Liver (tissue), 9 donors: ENCODE measurements around the gene CREB3L2. TPM values are rescaled to one million over a fixed set of nuclear protein-coding genes. Genes with fewer than 3 reads are reported as not detected.

Experiments used
- DNase-seq: peaks from one replicate; pipeline ENCODE4 v3.0.0-alpha.2; 2017; ENCODE audit warnings: low spot score
- H3K27ac ChIP-seq, 2 donors: one replicate each; pipeline ENCODE4 v1.7.0; 2013; ENCODE audit warnings: inconsistent platforms in 2 of 2, low read length in 2 of 2, control low read depth in 1 of 2, low read depth in 1 of 2, mild to moderate bottlenecking in 1 of 2
- H3K27me3 ChIP-seq, 4 donors: one replicate each; pipeline versions ENCODE4 v1.6.1 to v1.7.0; 2013; ENCODE audit warnings: low read length in 3 of 4, inconsistent platforms in 1 of 4, mild to moderate bottlenecking in 1 of 4, moderate library complexity in 1 of 4; ENCODE audit not compliant: control insufficient read depth in 4 of 4, insufficient read depth in 4 of 4
- H3K36me3 ChIP-seq, 4 donors: one replicate each; pipeline versions ENCODE4 v1.6.1 to v1.7.0; 2013; ENCODE audit warnings: low read length in 3 of 4, mild to moderate bottlenecking in 3 of 4, low read depth in 1 of 4, moderate library complexity in 1 of 4; ENCODE audit not compliant: control insufficient read depth in 4 of 4, insufficient read depth in 3 of 4
- H3K4me1 ChIP-seq, 4 donors: one replicate each; pipeline versions ENCODE4 v1.6.1 to v1.7.0; 2013; ENCODE audit warnings: low read length in 3 of 4, mild to moderate bottlenecking in 3 of 4, moderate library complexity in 1 of 4; ENCODE audit not compliant: control insufficient read depth in 4 of 4, insufficient read depth in 4 of 4
- H3K4me3 ChIP-seq, 3 donors: one replicate each; pipeline versions ENCODE4 v1.6.1 to v1.7.0; 2013; ENCODE audit warnings: low read length in 3 of 3, control low read depth in 1 of 3, low read depth in 1 of 3, mild to moderate bottlenecking in 1 of 3
- H3K9ac ChIP-seq, 2 donors: one replicate each; pipeline ENCODE4 v1.7.0; 2013; ENCODE audit warnings: low read length in 2 of 2, mild to moderate bottlenecking in 2 of 2, moderate library complexity in 2 of 2, control low read depth in 1 of 2, low read depth in 1 of 2
- H3K9me3 ChIP-seq, 4 donors: one replicate each; pipeline versions ENCODE4 v1.6.1 to v1.7.0; 2013; ENCODE audit warnings: low read length in 3 of 4; ENCODE audit not compliant: control insufficient read depth in 4 of 4
- EGR1 ChIP-seq, 2 donors: IDR thresholded peaks; 2 replicates each; pipeline ENCODE4 v1.6.1; 2016 to 2018; ENCODE audit warnings: antibody characterized with exemption in 2 of 2, low read depth in 2 of 2
- FOXA1 ChIP-seq: IDR thresholded peaks from 2 replicates; pipeline ENCODE4 v1.6.1; 2016; ENCODE audit warnings: antibody characterized with exemption
- FOXA2 ChIP-seq: IDR thresholded peaks from 2 replicates; pipeline ENCODE4 v1.6.1; 2016; ENCODE audit warnings: antibody characterized with exemption
- GABPA ChIP-seq, 2 donors: IDR thresholded peaks in 1 of 2; conservative IDR thresholded peaks in 1 of 2; 2 replicates each; pipeline ENCODE4 v1.6.1; 2016; ENCODE audit warnings: antibody characterized with exemption in 2 of 2, mild to moderate bottlenecking in 1 of 2, moderate library complexity in 1 of 2
- HNF4A ChIP-seq, 2 donors: conservative IDR thresholded peaks; 2 replicates each; pipeline ENCODE4 v1.6.1; 2016; ENCODE audit warnings: antibody characterized with exemption in 2 of 2, mild to moderate bottlenecking in 2 of 2
- HNF4G ChIP-seq: IDR thresholded peaks from 2 replicates; pipeline ENCODE4 v1.6.1; 2016; ENCODE audit warnings: antibody characterized with exemption
- JUND ChIP-seq, 2 donors: IDR thresholded peaks; 2 replicates each; pipeline ENCODE4 v1.6.1; 2016; ENCODE audit warnings: antibody characterized with exemption in 2 of 2
- NR2F2 ChIP-seq: IDR thresholded peaks from 2 replicates; pipeline ENCODE4 v1.6.1; 2016; ENCODE audit warnings: antibody characterized with exemption
- RXRA ChIP-seq, 2 donors: IDR thresholded peaks; 2 replicates each; pipeline ENCODE4 v1.6.1; 2017 to 2018; ENCODE audit warnings: antibody characterized with exemption in 2 of 2, mild to moderate bottlenecking in 1 of 2
- SP1 ChIP-seq: IDR thresholded peaks from 2 replicates; pipeline ENCODE4 v1.6.1; 2018; ENCODE audit warnings: antibody characterized with exemption, mild to moderate bottlenecking
- TAF1 ChIP-seq: conservative IDR thresholded peaks from 2 replicates; pipeline ENCODE4 v1.6.1; 2016; ENCODE audit warnings: antibody characterized with exemption, mild to moderate bottlenecking
- YY1 ChIP-seq: IDR thresholded peaks from 2 replicates; pipeline ENCODE4 v1.6.1; 2016; ENCODE audit warnings: antibody characterized with exemption, mild to moderate bottlenecking
- WGBS: extraction: QIAGEN DNeasy Blood & Tissue Kit; methylation state at CpG from one replicate; pipeline ENCODE4 v1.1.7; 2013; 5-methylcytosine and 5-hydroxymethylcytosine counted together
- polyA plus RNA-seq, 2 donors: library from polyadenylated mRNA; stranded (reverse) in 1 of 2; unstranded in 1 of 2; fragments of 200-250 nt in 1 of 2; fragments of >200 nt in 1 of 2; fragmentation: Nextera tagmentation in 1 of 2; extraction: Ambion mirVana in 1 of 2; gene quantifications; one replicate each; pipeline versions ENCODE4 v1.2.1 to v1.2.3, GENCODE V29; 2013 to 2015
- total RNA-seq, 2 donors: library from RNA; depleted of rRNA; stranded (reverse); fragments of >200 nt; gene quantifications; one replicate each; pipeline ENCODE4 v1.2.3, GENCODE V29; 2014
- TF ChIP-seq, protein P1 (sequence below): IDR thresholded peaks from 2 replicates; pipeline ENCODE4 v1.6.1; 2016; ENCODE audit warnings: antibody characterized with exemption
- TF ChIP-seq, protein P2 (sequence below): IDR thresholded peaks from 2 replicates; pipeline ENCODE4 v1.6.1; 2016; ENCODE audit warnings: antibody characterized with exemption
- TF ChIP-seq, protein P3 (sequence below): IDR thresholded peaks from 2 replicates; pipeline ENCODE4 v1.6.1; 2016; ENCODE audit warnings: antibody characterized with exemption, mild to moderate bottlenecking
- TF ChIP-seq, protein P4 (sequence below): IDR thresholded peaks from 2 replicates; pipeline ENCODE4 v1.6.1; 2016; ENCODE audit warnings: antibody characterized with exemption
- TF ChIP-seq, protein P5 (sequence below): fragments of 150-350 bp; IDR thresholded peaks from 2 replicates; pipeline ENCODE4 v1.5.1; 2017; ENCODE audit warnings: improper control_type of control experiment, low read depth, low read length; ENCODE audit not compliant: missing input control
- donor health status: healthy.
- donor health status: healthy.
- donor health status: healthy.
- donor health status: healthy.
- donor health status: healthy.

Gene CREB3L2
- total and polyA plus RNA-seq, 4 donors = 6.7 to 16.6 (median 9.9) TPM

DNA sequence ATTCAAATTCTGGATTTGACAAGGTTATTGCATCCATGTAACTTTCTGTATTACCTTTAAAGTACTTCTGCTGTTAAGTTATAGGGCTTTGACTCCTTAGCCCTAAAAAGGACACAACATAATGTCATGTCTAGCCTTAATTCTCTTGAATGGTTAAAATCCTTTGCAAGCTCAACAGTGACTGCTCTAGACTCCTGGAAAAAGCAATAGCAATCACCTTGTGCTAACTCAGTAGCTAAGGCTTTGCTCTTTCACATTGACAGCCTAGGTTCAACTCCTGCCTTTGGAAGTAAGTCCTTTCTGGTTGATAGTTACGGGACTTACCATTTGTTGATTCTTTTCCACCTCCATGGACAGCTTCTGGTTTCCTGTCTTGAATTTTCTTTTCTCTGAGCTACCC, 16.1 kb upstream of the CREB3L2 start:
- WGBS = 97% methylated on average over 1 of the region's 1 CpG
- TF ChIP-seq JUND (IDR thresholded peaks at IDR 0.05) = no peak
- TF ChIP-seq, protein P1, sequence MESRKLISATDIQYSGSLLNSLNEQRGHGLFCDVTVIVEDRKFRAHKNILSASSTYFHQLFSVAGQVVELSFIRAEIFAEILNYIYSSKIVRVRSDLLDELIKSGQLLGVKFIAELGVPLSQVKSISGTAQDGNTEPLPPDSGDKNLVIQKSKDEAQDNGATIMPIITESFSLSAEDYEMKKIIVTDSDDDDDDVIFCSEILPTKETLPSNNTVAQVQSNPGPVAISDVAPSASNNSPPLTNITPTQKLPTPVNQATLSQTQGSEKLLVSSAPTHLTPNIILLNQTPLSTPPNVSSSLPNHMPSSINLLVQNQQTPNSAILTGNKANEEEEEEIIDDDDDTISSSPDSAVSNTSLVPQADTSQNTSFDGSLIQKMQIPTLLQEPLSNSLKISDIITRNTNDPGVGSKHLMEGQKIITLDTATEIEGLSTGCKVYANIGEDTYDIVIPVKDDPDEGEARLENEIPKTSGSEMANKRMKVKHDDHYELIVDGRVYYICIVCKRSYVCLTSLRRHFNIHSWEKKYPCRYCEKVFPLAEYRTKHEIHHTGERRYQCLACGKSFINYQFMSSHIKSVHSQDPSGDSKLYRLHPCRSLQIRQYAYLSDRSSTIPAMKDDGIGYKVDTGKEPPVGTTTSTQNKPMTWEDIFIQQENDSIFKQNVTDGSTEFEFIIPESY = no peak
- no peak for TF ChIP-seq FOXA2
- no peak for TF ChIP-seq FOXA1
- TF ChIP-seq HNF4A (conservative IDR thresholded peaks at IDR 0.05) = no peak
- TF ChIP-seq NR2F2 = no peak
- TF ChIP-seq TAF1 = no peak
- TF ChIP-seq, protein P2, sequence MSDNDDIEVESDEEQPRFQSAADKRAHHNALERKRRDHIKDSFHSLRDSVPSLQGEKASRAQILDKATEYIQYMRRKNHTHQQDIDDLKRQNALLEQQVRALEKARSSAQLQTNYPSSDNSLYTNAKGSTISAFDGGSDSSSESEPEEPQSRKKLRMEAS = no peak
- TF ChIP-seq GABPA (IDR thresholded peaks at IDR 0.05 in 1 of 2, conservative IDR thresholded peaks at IDR 0.05 in 1 of 2) = no peak
- H3K4me3 ChIP-seq = no peak overlapping the region

DNA sequence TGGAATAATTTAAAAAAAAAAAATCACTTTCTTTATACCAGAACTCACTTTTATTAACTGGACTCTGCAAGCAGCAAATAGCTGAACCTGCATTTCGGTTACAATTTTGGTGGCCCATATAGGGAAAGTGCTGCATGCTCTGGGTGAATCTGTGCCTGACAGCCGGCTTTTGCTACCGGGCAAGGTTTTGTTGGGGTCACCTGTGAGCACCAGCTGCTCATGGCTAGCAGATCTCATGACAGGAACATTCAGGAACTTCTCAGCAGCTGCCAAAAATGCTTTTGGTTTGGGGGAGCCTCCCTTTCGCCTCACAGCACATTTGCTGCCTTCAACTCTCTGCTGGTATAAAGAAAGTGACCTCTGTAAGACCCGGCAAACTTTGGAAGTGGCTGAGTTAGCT, 13.2 kb upstream of the CREB3L2 start:
- 96% methylated on average over 5 of the region's 5 CpGs for WGBS
- Histone ChIP-seq H3K27ac (no peak overlapping the region), H3K9ac (no peak overlapping the region), H3K36me3 (peaks cover 0 to 1% (median 0%) of the 10 kb centered on the region in 4 donors), H3K4me1 (peaks cover 0 to 2% (median 0%) of the 10 kb centered on the region in 4 donors), H3K9me3 (no peaks in the 10 kb centered on the region), H3K27me3 (no peaks in the 10 kb centered on the region), H3K4me3 (no peak overlapping the region)
- DNase-seq = no peak
- TF ChIP-seq RXRA (IDR thresholded peaks at IDR 0.05) (no peak), SP1 (no peak), HNF4G (no peak), JUND (IDR thresholded peaks at IDR 0.05) (no peak), HNF4A (conservative IDR thresholded peaks at IDR 0.05) (no peak), GABPA (IDR thresholded peaks at IDR 0.05 in 1 of 2, conservative IDR thresholded peaks at IDR 0.05 in 1 of 2) (no peak), YY1 (no peak), FOXA1 (no peak), EGR1 (IDR thresholded peaks at IDR 0.05; ENCODE audit: low read depth in 2 of 2) (no peak), FOXA2 (no peak), TAF1 (no peak), NR2F2 (no peak)
- TF ChIP-seq, protein P3, sequence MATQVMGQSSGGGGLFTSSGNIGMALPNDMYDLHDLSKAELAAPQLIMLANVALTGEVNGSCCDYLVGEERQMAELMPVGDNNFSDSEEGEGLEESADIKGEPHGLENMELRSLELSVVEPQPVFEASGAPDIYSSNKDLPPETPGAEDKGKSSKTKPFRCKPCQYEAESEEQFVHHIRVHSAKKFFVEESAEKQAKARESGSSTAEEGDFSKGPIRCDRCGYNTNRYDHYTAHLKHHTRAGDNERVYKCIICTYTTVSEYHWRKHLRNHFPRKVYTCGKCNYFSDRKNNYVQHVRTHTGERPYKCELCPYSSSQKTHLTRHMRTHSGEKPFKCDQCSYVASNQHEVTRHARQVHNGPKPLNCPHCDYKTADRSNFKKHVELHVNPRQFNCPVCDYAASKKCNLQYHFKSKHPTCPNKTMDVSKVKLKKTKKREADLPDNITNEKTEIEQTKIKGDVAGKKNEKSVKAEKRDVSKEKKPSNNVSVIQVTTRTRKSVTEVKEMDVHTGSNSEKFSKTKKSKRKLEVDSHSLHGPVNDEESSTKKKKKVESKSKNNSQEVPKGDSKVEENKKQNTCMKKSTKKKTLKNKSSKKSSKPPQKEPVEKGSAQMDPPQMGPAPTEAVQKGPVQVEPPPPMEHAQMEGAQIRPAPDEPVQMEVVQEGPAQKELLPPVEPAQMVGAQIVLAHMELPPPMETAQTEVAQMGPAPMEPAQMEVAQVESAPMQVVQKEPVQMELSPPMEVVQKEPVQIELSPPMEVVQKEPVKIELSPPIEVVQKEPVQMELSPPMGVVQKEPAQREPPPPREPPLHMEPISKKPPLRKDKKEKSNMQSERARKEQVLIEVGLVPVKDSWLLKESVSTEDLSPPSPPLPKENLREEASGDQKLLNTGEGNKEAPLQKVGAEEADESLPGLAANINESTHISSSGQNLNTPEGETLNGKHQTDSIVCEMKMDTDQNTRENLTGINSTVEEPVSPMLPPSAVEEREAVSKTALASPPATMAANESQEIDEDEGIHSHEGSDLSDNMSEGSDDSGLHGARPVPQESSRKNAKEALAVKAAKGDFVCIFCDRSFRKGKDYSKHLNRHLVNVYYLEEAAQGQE = no peak
- TF ChIP-seq, protein P4, sequence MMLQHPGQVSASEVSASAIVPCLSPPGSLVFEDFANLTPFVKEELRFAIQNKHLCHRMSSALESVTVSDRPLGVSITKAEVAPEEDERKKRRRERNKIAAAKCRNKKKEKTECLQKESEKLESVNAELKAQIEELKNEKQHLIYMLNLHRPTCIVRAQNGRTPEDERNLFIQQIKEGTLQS = no peak
- TF ChIP-seq, protein P1 = no peak
- TF ChIP-seq, protein P5, sequence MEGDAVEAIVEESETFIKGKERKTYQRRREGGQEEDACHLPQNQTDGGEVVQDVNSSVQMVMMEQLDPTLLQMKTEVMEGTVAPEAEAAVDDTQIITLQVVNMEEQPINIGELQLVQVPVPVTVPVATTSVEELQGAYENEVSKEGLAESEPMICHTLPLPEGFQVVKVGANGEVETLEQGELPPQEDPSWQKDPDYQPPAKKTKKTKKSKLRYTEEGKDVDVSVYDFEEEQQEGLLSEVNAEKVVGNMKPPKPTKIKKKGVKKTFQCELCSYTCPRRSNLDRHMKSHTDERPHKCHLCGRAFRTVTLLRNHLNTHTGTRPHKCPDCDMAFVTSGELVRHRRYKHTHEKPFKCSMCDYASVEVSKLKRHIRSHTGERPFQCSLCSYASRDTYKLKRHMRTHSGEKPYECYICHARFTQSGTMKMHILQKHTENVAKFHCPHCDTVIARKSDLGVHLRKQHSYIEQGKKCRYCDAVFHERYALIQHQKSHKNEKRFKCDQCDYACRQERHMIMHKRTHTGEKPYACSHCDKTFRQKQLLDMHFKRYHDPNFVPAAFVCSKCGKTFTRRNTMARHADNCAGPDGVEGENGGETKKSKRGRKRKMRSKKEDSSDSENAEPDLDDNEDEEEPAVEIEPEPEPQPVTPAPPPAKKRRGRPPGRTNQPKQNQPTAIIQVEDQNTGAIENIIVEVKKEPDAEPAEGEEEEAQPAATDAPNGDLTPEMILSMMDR = no peak
- TF ChIP-seq, protein P2 = no peak

More for the DNA sequence above, 16.1 kb upstream of the CREB3L2 start:
- H3K4me1 ChIP-seq = no peaks in the 10 kb centered on the region
- no peak overlapping the region for H3K27ac ChIP-seq
- no peaks in the 10 kb centered on the region for H3K9me3 ChIP-seq
- DNase-seq = no peak
- H3K9ac ChIP-seq = no peak overlapping the region
- H3K27me3 ChIP-seq = no peaks in the 10 kb centered on the region
- peaks cover 0 to 1% (median 0%) of the 10 kb centered on the region in 4 donors for H3K36me3 ChIP-seq
